Activated CD4-positive, alpha-beta T cell treated with anti-CD3 and anti-CD28 coated beads for 36 hours (primary cell): ENCODE measurements around the gene TIMM44. TPM values are rescaled to one million over a fixed set of nuclear protein-coding genes. Genes with fewer than 3 reads are reported as not detected.
"Not testable (repeated sequence)": the region's sequence is repeated elsewhere in the genome, so short reads cannot be mapped to it uniquely, and the experiment has no call there.

Experiments used
- ATAC-seq: fragments of 200-7000 bp; cut with Tn5 transposase; one replicate; pipeline ENCODE4 v1.10.0; 2021; ENCODE audit warnings: mild to moderate bottlenecking, moderate library complexity
- CTCF ChIA-PET: fragments of 350-600 bp; sonication (Branson Sonifier 250); formaldehyde crosslinking; loops from one replicate; lab custom pipeline; 2021; ENCODE audit warnings: antibody characterized with exemption; lab: Charles Lee
- POLR2A ChIA-PET: fragments of 350-600 bp; sonication (Branson Sonifier 250); formaldehyde crosslinking; loops from one replicate; lab custom pipeline; 2021; ENCODE audit warnings: antibody characterized with exemption, inconsistent platforms; lab: Charles Lee
- DNase-seq: peaks from one replicate; pipeline ENCODE4 v3.0.0-alpha.2; 2020
- H3K27ac Mint-ChIP-seq: one replicate; pipeline ENCODE4 v1.8.0; 2021; ENCODE audit warnings: mixed read lengths
- H3K27me3 Mint-ChIP-seq: one replicate; pipeline ENCODE4 v1.8.0; 2021; ENCODE audit warnings: mixed read lengths
- H3K36me3 Mint-ChIP-seq: one replicate; pipeline ENCODE4 v1.8.0; 2021; ENCODE audit warnings: low read depth, mixed read lengths
- H3K4me1 Mint-ChIP-seq: one replicate; pipeline ENCODE4 v1.8.0; 2021; ENCODE audit warnings: mixed read lengths
- H3K4me3 Mint-ChIP-seq: one replicate; pipeline ENCODE4 v1.8.0; 2021; ENCODE audit warnings: mild to moderate bottlenecking, moderate library complexity, mixed read lengths
- H3K9me3 Mint-ChIP-seq: one replicate; pipeline ENCODE4 v1.8.0; 2021; ENCODE audit warnings: low read depth, mixed read lengths
- intact Hi-C, 2 experiments: fragments of 100-400 bp; cut with DNase I in 1 of 2; cut with micrococcal nuclease in 1 of 2; formaldehyde crosslinking; loops; one replicate each; pipeline versions ENCODE4 v1.14.2 to v1.15.1; 2022 to 2024; cut with DNase I, micrococcal nuclease
- total RNA-seq, 2 experiments: library from RNA; stranded (reverse); gene quantifications; one replicate each; pipeline ENCODE4 v1.2.3, GENCODE V29; 2021

Gene TIMM44
- total RNA-seq, 2 experiments from 2014 or later, result 80.4 to 84.0 TPM

DNA sequence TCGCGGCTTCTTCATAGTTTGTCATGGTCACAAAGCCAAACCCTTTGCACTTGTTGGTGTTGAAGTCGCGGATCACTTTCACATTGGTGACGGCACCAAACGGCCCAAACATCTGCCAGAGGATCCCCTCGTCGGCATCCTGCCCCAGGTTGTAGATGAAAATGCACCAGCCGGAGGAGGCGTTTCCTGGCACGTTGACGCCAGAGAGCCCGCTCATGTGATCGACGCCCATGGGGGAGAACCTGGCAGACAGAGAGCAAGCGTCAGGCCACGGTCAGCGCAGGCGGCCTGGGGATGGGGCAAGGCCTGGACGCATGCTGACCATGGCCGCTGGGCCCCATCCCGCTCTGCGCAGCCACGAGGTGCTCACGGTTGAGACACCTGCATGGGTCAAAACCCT, 20.1 kb upstream of the TIMM44 start:
- DNase-seq, result no peak
- POLR2A ChIA-PET, result no interaction called here
- no peaks in the 10 kb centered on the region for H3K9me3 Mint-ChIP-seq
- peaks cover 24% of the 10 kb centered on the region for H3K36me3 Mint-ChIP-seq
- CTCF ChIA-PET, result interaction anchor here (0.5 kb wide), 1 partner anchor 361 kb away, joined by 3 read pairs; no protein-coding TSS in a partner anchor
- no peaks in the 10 kb centered on the region for H3K27me3 Mint-ChIP-seq
- H3K27ac Mint-ChIP-seq, result no peak overlapping the region
- no peaks in the 10 kb centered on the region for H3K4me1 Mint-ChIP-seq
- no peak for ATAC-seq
- intact Hi-C loops, result no loop called here
- H3K4me3 Mint-ChIP-seq, result no peak overlapping the region

DNA sequence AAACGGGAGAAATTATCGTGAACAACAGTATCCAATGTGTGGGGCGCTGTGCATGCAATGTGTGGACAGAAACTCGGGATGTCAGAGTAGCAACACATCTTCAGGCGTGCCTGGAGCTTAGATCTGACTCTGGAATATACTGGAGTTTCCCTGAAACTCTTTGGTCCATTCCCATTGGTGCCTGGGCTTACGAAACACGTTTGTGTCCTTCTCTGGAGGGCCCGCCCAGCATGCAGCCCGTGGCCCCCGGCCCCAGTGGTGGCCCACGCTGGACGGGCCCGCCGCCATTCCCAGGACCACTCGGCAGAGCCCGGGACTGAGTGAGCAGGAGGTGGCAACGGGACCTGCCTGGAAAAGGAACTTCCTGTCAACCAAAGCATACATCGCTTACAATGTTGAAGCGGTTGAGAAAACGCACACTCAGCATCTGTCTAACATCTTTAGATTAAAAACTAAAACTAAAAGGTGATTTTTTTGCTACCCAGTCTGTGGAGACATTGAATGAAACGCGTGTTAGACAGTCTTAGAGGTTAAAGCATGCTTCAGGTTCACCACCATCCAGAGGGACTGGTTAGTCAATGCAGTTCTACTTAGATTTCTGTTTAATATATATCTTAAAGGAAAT, 19.3 kb upstream of the TIMM44 start:
- intact Hi-C loops, result no loop called here
- CTCF ChIA-PET, result no interaction called here

DNA sequence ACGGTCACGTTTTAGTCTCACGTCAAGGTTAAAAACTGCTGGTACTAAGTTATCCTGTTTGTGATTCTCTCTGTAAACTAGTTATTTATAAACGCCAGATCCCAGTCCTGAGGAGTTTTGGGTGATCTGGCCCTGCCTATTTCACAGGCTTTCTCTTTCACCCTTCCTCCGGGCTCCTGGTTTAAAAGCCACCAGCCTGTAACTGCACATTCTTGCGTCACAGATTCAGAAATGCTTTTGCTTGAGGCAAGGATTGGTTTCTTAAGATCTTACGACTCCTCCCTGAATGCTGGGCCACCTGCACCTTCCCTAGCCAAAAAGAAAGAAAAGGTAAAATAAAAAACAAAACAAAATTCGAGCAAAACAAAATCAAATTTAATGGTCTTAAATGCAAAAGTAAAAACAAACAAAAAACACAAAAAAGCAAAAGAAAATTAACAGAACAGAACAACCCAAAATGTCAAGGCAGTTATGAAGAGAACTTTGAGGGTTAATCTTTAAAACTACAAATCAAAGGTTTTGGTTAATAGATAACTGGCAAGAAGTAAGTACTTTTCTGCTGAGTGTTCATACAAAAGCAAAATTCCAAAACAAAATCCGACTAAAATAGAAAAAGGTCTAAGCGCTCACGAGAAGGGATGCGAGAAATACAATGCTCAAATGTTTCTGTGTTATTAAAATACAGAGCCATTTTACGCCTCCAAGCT, 18.6 kb upstream of the TIMM44 start:
- no peaks in the 10 kb centered on the region for H3K9me3 Mint-ChIP-seq
- ChIA-PET CTCF (no interaction called here), POLR2A (no interaction called here)
- H3K4me1 Mint-ChIP-seq, result no peaks in the 10 kb centered on the region
- H3K36me3 Mint-ChIP-seq, result peaks cover 16% of the 10 kb centered on the region
- H3K4me3 Mint-ChIP-seq, result no peak overlapping the region
- DNase-seq (no peak), ATAC-seq (no peak)
- no peaks in the 10 kb centered on the region for H3K27me3 Mint-ChIP-seq
- intact Hi-C loops, result no loop called here
- no peak overlapping the region for H3K27ac Mint-ChIP-seq

More for the DNA sequence above, 19.3 kb upstream of the TIMM44 start:
- no peaks in the 10 kb centered on the region for H3K9me3 Mint-ChIP-seq
- no peak for DNase-seq
- ATAC-seq, result no peak
- no peaks in the 10 kb centered on the region for H3K4me1 Mint-ChIP-seq
- no peak overlapping the region for H3K27ac Mint-ChIP-seq
- H3K27me3 Mint-ChIP-seq, result no peaks in the 10 kb centered on the region
- H3K36me3 Mint-ChIP-seq, result peaks cover 22% of the 10 kb centered on the region
- H3K4me3 Mint-ChIP-seq, result no peak overlapping the region
- POLR2A ChIA-PET, result no interaction called here

DNA sequence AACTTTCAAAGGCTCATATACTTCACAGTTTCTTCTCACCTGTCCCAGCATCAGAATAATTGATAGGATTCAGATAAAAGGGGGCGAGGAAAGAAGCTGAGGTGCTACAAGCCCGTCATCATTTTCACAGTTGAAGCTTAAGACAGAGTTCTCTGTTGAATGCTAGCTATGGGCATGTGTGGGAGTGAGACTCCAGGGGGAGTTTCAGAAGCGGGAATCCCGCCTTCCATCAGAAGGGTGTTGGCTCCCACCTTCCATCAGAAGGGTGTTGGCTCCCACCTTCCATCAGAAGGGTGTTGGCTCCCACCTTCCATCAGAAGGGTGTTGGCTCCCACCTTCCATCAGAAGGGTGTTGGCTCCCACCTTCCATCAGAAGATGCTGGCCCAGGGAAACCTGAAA, 17.6 kb upstream of the TIMM44 start:
- peaks cover 12% of the 10 kb centered on the region for H3K36me3 Mint-ChIP-seq
- H3K9me3 Mint-ChIP-seq, H3K27ac Mint-ChIP-seq, H3K4me3 Mint-ChIP-seq, DNase-seq, ATAC-seq, H3K4me1 Mint-ChIP-seq, H3K27me3 Mint-ChIP-seq, CTCF ChIA-PET, intact Hi-C loops: not testable (repeated sequence)
- POLR2A ChIA-PET, result interaction anchor here (0.6 kb wide), 1 partner anchor 43 kb away, joined by 4 read pairs; no protein-coding TSS in a partner anchor

DNA sequence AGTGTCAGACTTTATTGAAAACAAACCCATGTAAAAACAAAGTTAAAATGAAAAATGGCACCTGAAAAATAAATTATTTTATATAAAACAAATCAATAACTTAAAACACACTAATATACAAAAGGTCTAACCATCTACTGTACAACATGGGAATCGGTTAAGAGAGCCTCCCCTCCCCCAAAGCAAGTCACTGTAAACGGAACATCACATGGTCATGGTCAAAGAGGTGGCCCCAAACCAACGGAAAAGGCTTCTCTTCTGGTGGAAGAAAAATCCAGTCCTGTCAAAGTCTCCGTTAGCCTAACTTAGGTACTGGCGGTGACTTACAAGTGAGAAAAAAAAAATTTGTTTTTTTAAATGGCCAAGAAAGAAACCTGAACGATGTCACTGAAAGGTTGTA, 15.7 kb upstream of the TIMM44 start:
- H3K27me3 Mint-ChIP-seq, result no peaks in the 10 kb centered on the region
- H3K4me1 Mint-ChIP-seq, result no peaks in the 10 kb centered on the region
- no peaks in the 10 kb centered on the region for H3K9me3 Mint-ChIP-seq
- ATAC-seq, result no peak
- intact Hi-C loops, result no loop called here
- POLR2A ChIA-PET, result interaction anchor here (1.4 kb wide), 1 partner anchor 16 kb away, joined by 4 read pairs; the partner anchor contains the start of gene TIMM44
- no peak for DNase-seq
- CTCF ChIA-PET, result interaction anchor here (0.6 to 1.0 kb wide), 2 partner anchors 15 to 30 kb away, joined by 3 to 6 read pairs; no protein-coding TSS in a partner anchor
- H3K27ac Mint-ChIP-seq, result peak overlapping the region; percentile 37
- peaks cover 12% of the 10 kb centered on the region for H3K36me3 Mint-ChIP-seq
- H3K4me3 Mint-ChIP-seq, result no peak overlapping the region

DNA sequence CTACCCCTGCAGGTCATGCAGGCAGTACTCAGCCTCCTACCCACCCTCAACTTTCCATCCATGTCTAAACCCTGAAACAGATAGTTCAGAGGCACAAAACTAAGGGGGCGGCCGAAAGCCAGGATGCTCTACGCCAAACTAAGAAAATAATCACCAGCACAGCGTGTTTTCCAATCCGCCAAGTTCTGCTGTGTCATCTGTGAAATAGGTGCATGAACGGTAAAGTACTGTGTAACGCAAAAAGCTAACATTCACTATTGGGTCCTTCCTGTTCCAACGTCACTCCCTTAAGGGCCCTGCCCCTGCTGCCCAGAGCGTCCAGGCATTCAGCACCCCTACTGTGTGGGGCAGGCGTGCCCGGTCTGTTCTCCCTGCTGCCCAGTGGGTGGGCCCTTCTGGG, 12.2 kb upstream of the TIMM44 start:
- ChIA-PET CTCF (no interaction called here), POLR2A (interaction anchor here (0.6 kb wide), 1 partner anchor 358 kb away, joined by 4 read pairs; no protein-coding TSS in a partner anchor)
- ATAC-seq, result no peak
- Mint-ChIP-seq H3K9me3 (no peaks in the 10 kb centered on the region), H3K36me3 (no peaks in the 10 kb centered on the region), H3K4me3 (no peak overlapping the region), H3K27ac (no peak overlapping the region), H3K4me1 (no peaks in the 10 kb centered on the region), H3K27me3 (no peaks in the 10 kb centered on the region)
- intact Hi-C loops, result no loop called here
- no peak for DNase-seq

DNA sequence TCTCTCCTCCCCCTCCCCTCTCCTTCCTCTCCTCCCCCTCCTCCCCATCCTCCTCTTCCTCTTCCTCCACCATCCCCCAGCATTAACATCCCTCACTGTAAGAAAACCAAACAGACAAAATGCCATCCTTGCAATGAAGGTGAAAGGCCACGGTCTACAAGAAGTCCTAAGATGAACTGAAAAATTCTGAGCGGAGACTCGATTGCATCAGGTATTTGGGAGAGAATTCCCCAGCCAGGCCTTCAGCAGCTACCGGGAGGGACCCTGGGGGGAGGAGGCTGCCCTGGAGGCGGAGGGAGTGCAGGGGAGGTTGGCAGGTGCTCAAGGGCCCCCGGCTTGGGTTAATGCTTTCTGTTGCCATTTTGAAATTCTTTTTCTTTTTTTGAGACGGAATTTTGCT, 10.1 kb upstream of the TIMM44 start:
- Mint-ChIP-seq H3K4me3 (no peak overlapping the region), H3K36me3 (no peaks in the 10 kb centered on the region), H3K27ac (no peak overlapping the region), H3K27me3 (no peaks in the 10 kb centered on the region), H3K4me1 (no peaks in the 10 kb centered on the region), H3K9me3 (no peaks in the 10 kb centered on the region)
- ChIA-PET POLR2A (interaction anchor here (0.6 kb wide), 1 partner anchor 288 kb away, joined by 4 read pairs; no protein-coding TSS in a partner anchor), CTCF (no interaction called here)
- intact Hi-C loops, result no loop called here
- no peak for ATAC-seq
- DNase-seq, result no peak

DNA sequence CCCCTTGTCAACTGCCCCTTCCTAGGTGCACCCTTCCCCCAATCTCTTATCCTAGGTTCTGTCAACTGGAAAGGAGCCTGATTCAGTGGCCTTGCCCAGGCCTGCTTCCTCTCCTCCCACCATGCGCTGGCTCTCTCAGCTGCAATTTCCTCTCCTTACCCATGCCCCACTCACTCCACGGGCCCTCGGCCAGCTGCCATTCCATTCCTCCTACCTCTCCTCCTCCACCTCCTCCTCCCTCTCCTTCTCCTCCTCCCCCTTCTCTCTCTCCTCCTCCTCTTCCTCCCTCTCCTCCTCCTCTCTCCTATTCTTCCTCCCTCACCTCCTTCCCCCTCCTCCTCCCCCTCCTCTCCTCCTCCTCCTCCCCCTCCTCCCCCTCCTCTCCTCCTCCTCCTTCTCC, 9.6 kb upstream of the TIMM44 start:
- POLR2A ChIA-PET, result no interaction called here
- Mint-ChIP-seq H3K27me3 (no peaks in the 10 kb centered on the region), H3K4me3 (no peak overlapping the region), H3K9me3 (no peaks in the 10 kb centered on the region), H3K4me1 (no peaks in the 10 kb centered on the region), H3K36me3 (no peaks in the 10 kb centered on the region), H3K27ac (no peak overlapping the region)
- ATAC-seq (no peak), DNase-seq (no peak)
- CTCF ChIA-PET, result no interaction called here
- intact Hi-C loops, result no loop called here

DNA sequence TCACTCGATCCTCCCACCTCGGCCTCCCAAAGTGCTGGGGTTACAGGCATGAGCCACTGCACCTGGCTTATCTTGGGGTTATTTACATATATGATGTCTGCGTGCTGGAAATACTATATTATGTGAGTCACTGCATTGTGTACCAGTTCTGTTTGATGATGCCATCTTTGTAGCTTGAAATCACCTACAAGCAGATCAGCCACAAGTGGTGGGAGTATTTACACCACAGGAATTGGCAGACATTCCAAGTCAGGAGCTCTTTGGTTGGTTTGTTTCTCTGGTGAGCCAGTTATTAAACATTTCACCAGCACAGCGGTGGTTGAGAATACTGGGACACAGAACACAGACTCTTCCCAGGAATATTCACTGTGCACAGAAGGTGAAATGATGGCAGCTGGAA, 4.5 kb upstream of the TIMM44 start:
- POLR2A ChIA-PET, result no interaction called here
- ATAC-seq (no peak), DNase-seq (no peak)
- H3K27me3 Mint-ChIP-seq, result no peaks in the 10 kb centered on the region
- H3K36me3 Mint-ChIP-seq, result peaks cover 3% of the 10 kb centered on the region
- intact Hi-C loops, result loop anchor here in 1 of 2 experiments (10.0 kb wide), 1 partner anchor 307 kb away; no protein-coding TSS in a partner anchor
- no peaks in the 10 kb centered on the region for H3K9me3 Mint-ChIP-seq
- no peak overlapping the region for H3K27ac Mint-ChIP-seq
- H3K4me1 Mint-ChIP-seq, result peaks cover 10% of the 10 kb centered on the region
- CTCF ChIA-PET, result interaction anchor here (0.5 kb wide), 1 partner anchor 50 kb away, joined by 3 read pairs; no protein-coding TSS in a partner anchor
- no peak overlapping the region for H3K4me3 Mint-ChIP-seq

DNA sequence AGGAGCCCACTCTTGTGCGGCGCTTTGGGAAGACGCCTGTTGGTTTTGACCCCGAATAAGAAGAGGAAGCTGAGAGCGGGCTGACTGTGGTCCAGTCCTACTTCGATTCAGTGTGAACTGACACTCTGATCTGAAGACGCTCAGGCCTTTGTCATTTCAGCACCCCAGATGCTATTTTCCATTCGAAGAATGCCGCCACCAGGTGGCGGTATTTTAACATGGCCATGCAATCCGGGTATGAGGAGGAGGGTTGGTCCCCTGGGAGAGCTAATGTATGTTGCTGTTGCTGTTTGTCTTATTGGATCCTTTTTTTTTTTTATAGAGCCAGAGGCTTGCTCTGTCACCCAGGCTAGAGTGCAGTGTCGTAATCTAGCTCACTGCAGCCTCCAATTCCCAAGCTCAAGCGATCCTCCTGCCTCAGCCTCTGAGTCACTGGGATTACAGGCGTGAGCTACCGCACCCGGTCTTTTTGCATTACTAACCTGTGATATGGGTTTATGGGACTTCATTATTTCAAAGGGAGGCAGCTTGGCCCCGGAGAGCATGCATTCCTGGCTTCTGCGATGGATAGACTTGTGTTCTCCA, 803 bp upstream of the TIMM44 start:
- Mint-ChIP-seq H3K27me3 (no peaks in the 10 kb centered on the region), H3K4me1 (peaks cover 27% of the 10 kb centered on the region), H3K9me3 (no peaks in the 10 kb centered on the region), H3K4me3 (peak overlapping the region; percentile 90), H3K27ac (peak overlapping the region; percentile 90), H3K36me3 (peaks cover 14% of the 10 kb centered on the region)
- intact Hi-C loops, result loop anchor here (1.0 to 10.0 kb wide), 6 partner anchors 58 to 378 kb away; partner anchors contain the start of genes ELAVL1 (in 1 of the 2), NDUFA7 (in 1 of the 2) and RPS28 (in 1 of the 2)
- ATAC-seq (peak; percentile 52), DNase-seq (peak; percentile 94)
- ChIA-PET CTCF (interaction anchor here (0.5 to 2.4 kb wide), 33 partner anchors 14 to 593 kb away, joined by 3 to 24 read pairs (median 4); partner anchors contain the start of genes CTXN1, ELAVL1, MAP2K7 and MARCHF2), POLR2A (interaction anchor here (0.5 to 2.3 kb wide), 12 partner anchors 15 to 763 kb away, joined by 3 to 17 read pairs (median 4); partner anchors contain the start of genes MAP2K7, PET100, SNAPC2 and XAB2)

DNA sequence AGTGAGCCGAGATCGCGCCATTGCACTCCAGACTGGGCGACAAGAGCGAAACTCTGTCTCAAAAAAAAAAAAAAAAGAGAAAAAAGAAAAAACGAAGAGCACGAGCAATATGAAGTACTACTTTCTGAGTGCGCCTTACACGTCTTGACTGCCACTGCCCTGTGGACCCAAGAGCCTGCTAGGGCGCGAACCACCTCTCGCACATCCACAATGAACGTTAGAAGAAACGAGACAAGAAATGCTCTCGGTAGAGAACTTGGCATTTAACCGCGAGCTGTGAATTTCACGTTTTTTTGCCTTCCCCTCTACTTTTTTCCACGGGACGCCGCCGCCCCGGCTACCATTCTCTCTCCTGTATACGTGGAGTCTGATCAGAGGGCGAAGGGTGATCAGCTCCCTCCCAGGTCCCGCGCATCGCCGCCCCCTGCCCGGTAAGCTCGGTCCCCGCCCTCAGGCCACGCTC, 454 bp downstream of the TIMM44 start:
- peak overlapping the region; percentile 90 for H3K27ac Mint-ChIP-seq
- intact Hi-C loops, result loop anchor here (1.0 to 10.0 kb wide), 14 partner anchors 18 to 447 kb away; partner anchors contain the start of genes MAP2K7 (in 2 of the 2), NDUFA7 (in 2 of the 2), RPS28 (in 2 of the 2) and SNAPC2 (in 2 of the 2)
- peaks cover 30% of the 10 kb centered on the region for H3K4me1 Mint-ChIP-seq
- peak overlapping the region; percentile 90 for H3K4me3 Mint-ChIP-seq
- no peaks in the 10 kb centered on the region for H3K27me3 Mint-ChIP-seq
- ChIA-PET POLR2A (interaction anchor here (0.6 to 2.3 kb wide), 8 partner anchors 14 to 391 kb away, joined by 3 to 10 read pairs (median 4); partner anchors contain the start of genes MAP2K7, PET100, SNAPC2 and XAB2), CTCF (interaction anchor here (0.6 to 2.4 kb wide), 16 partner anchors 9 to 592 kb away, joined by 3 to 24 read pairs (median 4); partner anchors contain the start of genes CTXN1, ELAVL1, MAP2K7 and SNAPC2)
- DNase-seq, result no peak
- ATAC-seq, result peak; percentile 4
- H3K9me3 Mint-ChIP-seq, result no peaks in the 10 kb centered on the region
- H3K36me3 Mint-ChIP-seq, result peaks cover 18% of the 10 kb centered on the region
